Measurements from ENCODE around the gene CD207. TPM values are rescaled to one million over a fixed set of nuclear protein-coding genes. Genes with fewer than 3 reads are reported as not detected.

Gene CD207
- total and polyA plus RNA-seq, 2 experiments from 2014 or later, result not detected

DNA sequence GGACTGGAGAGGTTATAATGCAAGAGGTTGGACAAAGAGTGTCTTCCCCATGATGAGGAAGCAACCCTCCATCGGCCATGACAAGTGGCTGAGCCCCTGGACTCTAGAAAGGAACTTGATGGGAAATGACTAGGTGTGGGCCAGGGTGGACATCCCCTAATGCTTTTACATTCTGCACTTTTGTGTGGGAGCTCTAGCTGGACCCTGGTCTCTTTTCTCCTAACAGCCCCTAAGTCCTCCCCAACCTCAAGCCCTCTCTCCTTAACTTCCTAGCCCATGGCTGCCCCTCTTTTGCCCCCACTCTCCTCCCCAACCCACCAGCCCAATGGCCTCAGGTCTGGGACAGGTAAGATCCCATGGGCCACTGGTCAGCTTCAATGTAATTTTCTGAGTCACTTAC, 2.4 kb downstream of the CD207 start:
- Histone ChIP-seq H3K27ac (no peak overlapping the region), H3F3A (ENCODE audit: insufficient read depth) (no peaks in the 10 kb centered on the region), H3K36me3 (ENCODE audit: low read depth) (no peaks in the 10 kb centered on the region), H4K20me1 (ENCODE audit: insufficient read depth) (no peaks in the 10 kb centered on the region), H2AFZ (no peak overlapping the region), H3K4me2 (ENCODE audit: unreplicated experiment) (no peak overlapping the region), H3K79me2 (ENCODE audit: insufficient read depth) (no peaks in the 10 kb centered on the region), H3K4me1 (ENCODE audit: insufficient read depth) (no peaks in the 10 kb centered on the region), H3K9me2 (ENCODE audit: insufficient read depth) (no peaks in the 10 kb centered on the region), H3K9me3 (ENCODE audit: low read depth) (no peaks in the 10 kb centered on the region), H3K9ac (no peak overlapping the region), H3K4me3 (no peak overlapping the region), H3K27me3 (replicated peaks; ENCODE audit: insufficient read depth) (peaks cover 37% of the 10 kb centered on the region)
- no peak for DNase-seq
- 33 to 53% methylated on average over 1 of the region's 1 CpG for WGBS, 2 experiments (ENCODE audit: low coverage in 1 of 2, low lambda C conversion rate in 2 of 2, missing lambda C conversion rate in 2 of 2)
- in situ Hi-C loops (cut with MboI), result no loop called here
- no peak for TF ChIP-seq EZH2phosphoT487 (IDR thresholded peaks at IDR 0.05; ENCODE audit: insufficient read depth, low read depth)
- no peak for TF ChIP-seq EZH2 (IDR thresholded peaks at IDR 0.05; ENCODE audit: insufficient read depth, poor library complexity, severe bottlenecking)

DNA sequence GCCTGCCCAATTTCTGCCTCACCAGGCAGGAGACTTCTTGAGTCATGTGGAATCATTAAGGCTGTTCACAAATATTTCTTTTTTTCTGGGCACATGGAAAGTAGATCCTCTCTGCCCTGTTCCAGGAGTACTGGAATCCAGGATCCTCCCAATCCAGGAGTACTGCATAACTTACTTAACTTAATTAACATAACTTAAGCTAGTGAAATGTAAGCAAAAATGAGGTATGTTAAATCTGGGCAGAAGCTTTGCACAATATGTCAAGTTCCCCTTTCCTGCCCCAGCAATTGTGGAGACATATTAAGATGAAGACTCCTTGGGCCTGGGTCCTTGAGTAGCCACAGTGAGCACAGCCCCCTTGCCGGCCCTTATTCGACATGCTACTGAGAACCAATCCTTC, 3.2 kb downstream of the CD207 start:
- Histone ChIP-seq H3K4me1 (ENCODE audit: insufficient read depth) (no peaks in the 10 kb centered on the region), H3K36me3 (ENCODE audit: low read depth) (no peaks in the 10 kb centered on the region), H3K4me3 (no peak overlapping the region), H3K27me3 (replicated peaks; ENCODE audit: insufficient read depth) (peaks cover 37% of the 10 kb centered on the region), H3K27ac (no peak overlapping the region), H3K79me2 (ENCODE audit: insufficient read depth) (no peaks in the 10 kb centered on the region), H3K4me2 (ENCODE audit: unreplicated experiment) (no peak overlapping the region), H2AFZ (no peak overlapping the region), H4K20me1 (ENCODE audit: insufficient read depth) (no peaks in the 10 kb centered on the region), H3K9me2 (ENCODE audit: insufficient read depth) (no peaks in the 10 kb centered on the region), H3F3A (ENCODE audit: insufficient read depth) (no peaks in the 10 kb centered on the region), H3K9ac (no peak overlapping the region), H3K9me3 (ENCODE audit: low read depth) (no peaks in the 10 kb centered on the region)
- DNase-seq, result no peak
- 75 to 87% methylated on average over 2 of the region's 2 CpGs for WGBS, 2 experiments (ENCODE audit: low coverage in 1 of 2, low lambda C conversion rate in 2 of 2, missing lambda C conversion rate in 2 of 2)
- in situ Hi-C loops (cut with MboI), result no loop called here
- TF ChIP-seq EZH2phosphoT487 (IDR thresholded peaks at IDR 0.05; ENCODE audit: insufficient read depth, low read depth) (no peak), EZH2 (IDR thresholded peaks at IDR 0.05; ENCODE audit: insufficient read depth, poor library complexity, severe bottlenecking) (no peak)

GRCh38 chr2:70831861-70832260, 3.8 kb downstream of the CD207 start:
- H3K27me3 ChIP-seq (replicated peaks; ENCODE audit: insufficient read depth), result peaks cover 32% of the 10 kb centered on the region

DNA sequence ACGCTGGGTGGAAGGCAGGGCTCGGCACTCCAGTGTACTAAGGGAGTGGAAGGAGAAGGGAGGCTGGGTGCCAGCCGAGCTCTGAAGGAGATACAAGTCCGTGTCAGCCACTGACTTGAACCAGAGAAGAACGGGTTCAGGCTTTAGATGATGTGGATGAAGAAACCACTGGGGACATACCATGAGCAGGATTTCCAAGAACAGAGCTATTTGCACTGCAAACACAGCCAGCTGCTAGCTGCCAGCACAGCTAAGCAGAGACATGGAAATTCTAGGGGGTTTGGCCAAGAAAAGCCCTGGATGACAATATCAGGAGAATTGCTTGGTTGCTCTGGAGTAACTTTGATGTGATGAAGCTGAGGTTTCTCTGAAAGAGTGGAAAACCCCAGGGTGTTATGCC, 5.2 kb downstream of the CD207 start:
- H3K79me2 ChIP-seq (ENCODE audit: insufficient read depth), result no peaks in the 10 kb centered on the region
- no peak overlapping the region for H2AFZ ChIP-seq
- no peak for TF ChIP-seq EZH2 (IDR thresholded peaks at IDR 0.05; ENCODE audit: insufficient read depth, poor library complexity, severe bottlenecking)
- no peak for TF ChIP-seq EZH2phosphoT487 (IDR thresholded peaks at IDR 0.05; ENCODE audit: insufficient read depth, low read depth)
- H3K9me3 ChIP-seq (ENCODE audit: low read depth), result no peaks in the 10 kb centered on the region
- no peak overlapping the region for H3K4me2 ChIP-seq (ENCODE audit: unreplicated experiment)
- WGBS, 2 experiments (ENCODE audit: low coverage in 1 of 2, low lambda C conversion rate in 2 of 2, missing lambda C conversion rate in 2 of 2), result 0 to 4% methylated on average over 4 to 5 of the region's 5 CpGs
- H3K27ac ChIP-seq, result no peak overlapping the region
- H3K36me3 ChIP-seq (ENCODE audit: low read depth), result no peaks in the 10 kb centered on the region
- no peaks in the 10 kb centered on the region for H3K9me2 ChIP-seq (ENCODE audit: insufficient read depth)
- H3K27me3 ChIP-seq (replicated peaks; ENCODE audit: insufficient read depth), result peaks cover 29% of the 10 kb centered on the region
- H4K20me1 ChIP-seq (ENCODE audit: insufficient read depth), result no peaks in the 10 kb centered on the region
- no peak overlapping the region for H3K9ac ChIP-seq
- in situ Hi-C loops (cut with MboI), result no loop called here
- no peaks in the 10 kb centered on the region for H3F3A ChIP-seq (ENCODE audit: insufficient read depth)
- H3K4me1 ChIP-seq (ENCODE audit: insufficient read depth), result no peaks in the 10 kb centered on the region
- no peak for DNase-seq
- no peak overlapping the region for H3K4me3 ChIP-seq

More at GRCh38 chr2:70831861-70832260, 3.8 kb downstream of the CD207 start:
- H3K36me3 ChIP-seq (ENCODE audit: low read depth), result no peaks in the 10 kb centered on the region
- no peak overlapping the region for H3K27ac ChIP-seq
- in situ Hi-C loops (cut with MboI), result no loop called here
- H3K4me1 ChIP-seq (ENCODE audit: insufficient read depth), result no peaks in the 10 kb centered on the region
- H3K79me2 ChIP-seq (ENCODE audit: insufficient read depth), result no peaks in the 10 kb centered on the region
- H3K9me3 ChIP-seq (ENCODE audit: low read depth), result no peaks in the 10 kb centered on the region
- H2AFZ ChIP-seq, result no peak overlapping the region
- no peaks in the 10 kb centered on the region for H3F3A ChIP-seq (ENCODE audit: insufficient read depth)
- no peaks in the 10 kb centered on the region for H4K20me1 ChIP-seq (ENCODE audit: insufficient read depth)
- DNase-seq, result no peak
- no peak overlapping the region for H3K4me2 ChIP-seq (ENCODE audit: unreplicated experiment)
- no peaks in the 10 kb centered on the region for H3K9me2 ChIP-seq (ENCODE audit: insufficient read depth)
- 72 to 74% methylated on average over 6 of the region's 6 CpGs for WGBS, 2 experiments (ENCODE audit: low coverage in 1 of 2, low lambda C conversion rate in 2 of 2, missing lambda C conversion rate in 2 of 2)
- TF ChIP-seq EZH2 (IDR thresholded peaks at IDR 0.05; ENCODE audit: insufficient read depth, poor library complexity, severe bottlenecking), result no peak
- TF ChIP-seq EZH2phosphoT487 (IDR thresholded peaks at IDR 0.05; ENCODE audit: insufficient read depth, low read depth), result no peak
- no peak overlapping the region for H3K9ac ChIP-seq
- no peak overlapping the region for H3K4me3 ChIP-seq

GRCh38 chr2:70829916-70830315, 5.7 kb downstream of the CD207 start:
- Histone ChIP-seq H3K4me2 (ENCODE audit: unreplicated experiment) (no peak overlapping the region), H3K36me3 (ENCODE audit: low read depth) (no peaks in the 10 kb centered on the region), H2AFZ (no peak overlapping the region), H3K79me2 (ENCODE audit: insufficient read depth) (no peaks in the 10 kb centered on the region), H3K9me2 (ENCODE audit: insufficient read depth) (no peaks in the 10 kb centered on the region), H4K20me1 (ENCODE audit: insufficient read depth) (no peaks in the 10 kb centered on the region), H3F3A (ENCODE audit: insufficient read depth) (no peaks in the 10 kb centered on the region), H3K27ac (no peak overlapping the region), H3K27me3 (replicated peaks; ENCODE audit: insufficient read depth) (peaks cover 29% of the 10 kb centered on the region), H3K9ac (no peak overlapping the region), H3K4me3 (no peak overlapping the region), H3K9me3 (ENCODE audit: low read depth) (no peaks in the 10 kb centered on the region), H3K4me1 (ENCODE audit: insufficient read depth) (no peaks in the 10 kb centered on the region)
- no peak for TF ChIP-seq EZH2phosphoT487 (IDR thresholded peaks at IDR 0.05; ENCODE audit: insufficient read depth, low read depth)
- TF ChIP-seq EZH2 (IDR thresholded peaks at IDR 0.05; ENCODE audit: insufficient read depth, poor library complexity, severe bottlenecking), result no peak
- no peak for DNase-seq
- in situ Hi-C loops (cut with MboI), result no loop called here
- WGBS, 2 experiments (ENCODE audit: low coverage in 1 of 2, low lambda C conversion rate in 2 of 2, missing lambda C conversion rate in 2 of 2), result 44 to 50% methylated on average over 1 of the region's 1 CpG
